HUES48 (cell line): ENCODE data around the gene MEX3D.

Source experiments
- H3K27ac ChIP-seq: one replicate; pipeline ENCODE4 v1.7.0; 2013; ENCODE audit warnings: low read depth, low read length, inconsistent platforms
- H3K27me3 ChIP-seq: 2 replicates; pipeline ENCODE4 v1.6.1; 2013; ENCODE audit warnings: mild to moderate bottlenecking, low read length; ENCODE audit not compliant: control insufficient read depth, insufficient read depth
- H3K36me3 ChIP-seq: 2 replicates; pipeline ENCODE4 v1.6.1; 2013; ENCODE audit warnings: low read length; ENCODE audit not compliant: control insufficient read depth, insufficient read depth
- H3K4me1 ChIP-seq: 2 replicates; pipeline ENCODE4 v1.6.1; 2013; ENCODE audit warnings: mild to moderate bottlenecking, low read length; ENCODE audit not compliant: control insufficient read depth, insufficient read depth
- H3K4me3 ChIP-seq: 2 replicates; pipeline ENCODE4 v1.5.1; 2013; ENCODE audit warnings: mild to moderate bottlenecking, low read depth, low read length
- H3K9ac ChIP-seq: 2 replicates; pipeline ENCODE4 v1.6.1; 2013; ENCODE audit warnings: mild to moderate bottlenecking, low read depth, low read length, moderate library complexity
- H3K9me3 ChIP-seq: 2 replicates; pipeline ENCODE4 v1.6.1; 2013; ENCODE audit warnings: low read length; ENCODE audit not compliant: control insufficient read depth, insufficient read depth

MEX3D gene

GRCh38 chr19:1512671-1513498, 55.2 kb downstream of the MEX3D start, which contains the start of gene ADAMTSL5:
Gene ADAMTSL5, minus strand, starts transcription at chr19:1513019. Its CDS starts 2,076 bp downstream, at chr19:1510943.
- Histone ChIP-seq H3K36me3 (no peaks in the 10 kb centered on the region), H3K9ac (no peak within 1 kb of the TSS), H3K4me1 (no peaks in the 10 kb centered on the region), H3K27me3 (peaks cover 15% of the 10 kb centered on the region), H3K9me3 (no peaks in the 10 kb centered on the region), H3K27ac (no peak within 1 kb of the TSS), H3K4me3 (peak within 1 kb of the TSS; percentile 48)

GRCh38 chr19:1511318-1512317, 56.5 kb downstream of the MEX3D start:
- H3K27me3 ChIP-seq, result peaks cover 15% of the 10 kb centered on the region
- H3K9me3 ChIP-seq, result no peaks in the 10 kb centered on the region
- H3K4me3 ChIP-seq, result no peak overlapping the region
- H3K4me1 ChIP-seq, result no peaks in the 10 kb centered on the region
- H3K27ac ChIP-seq, result no peak overlapping the region
- H3K9ac ChIP-seq, result no peak overlapping the region
- H3K36me3 ChIP-seq, result no peaks in the 10 kb centered on the region

GRCh38 chr19:1510807-1511206, 57.3 kb downstream of the MEX3D start:
- H3K4me1 ChIP-seq, result no peaks in the 10 kb centered on the region

GRCh38 chr19:1510442-1510806, 57.7 kb downstream of the MEX3D start:
- H3K4me1 ChIP-seq, result no peaks in the 10 kb centered on the region
- peaks cover 15% of the 10 kb centered on the region for H3K27me3 ChIP-seq
- no peaks in the 10 kb centered on the region for H3K36me3 ChIP-seq
- H3K27ac ChIP-seq, result no peak overlapping the region
- H3K4me3 ChIP-seq, result no peak overlapping the region
- no peak overlapping the region for H3K9ac ChIP-seq
- H3K9me3 ChIP-seq, result no peaks in the 10 kb centered on the region

More at GRCh38 chr19:1510807-1511206, 57.3 kb downstream of the MEX3D start:
- H3K36me3 ChIP-seq, result no peaks in the 10 kb centered on the region
- H3K27ac ChIP-seq, result no peak overlapping the region
- no peak overlapping the region for H3K9ac ChIP-seq
- peaks cover 15% of the 10 kb centered on the region for H3K27me3 ChIP-seq
- H3K4me3 ChIP-seq, result no peak overlapping the region
- H3K9me3 ChIP-seq, result no peaks in the 10 kb centered on the region

GRCh38 chr19:1509602-1510441, 58.3 kb downstream of the MEX3D start:
- H3K27ac ChIP-seq, result no peak overlapping the region
- peaks cover 12% of the 10 kb centered on the region for H3K27me3 ChIP-seq
- no peaks in the 10 kb centered on the region for H3K36me3 ChIP-seq
- no peaks in the 10 kb centered on the region for H3K4me1 ChIP-seq
- no peak overlapping the region for H3K4me3 ChIP-seq
- H3K9ac ChIP-seq, result no peak overlapping the region
- H3K9me3 ChIP-seq, result no peaks in the 10 kb centered on the region

GRCh38 chr19:1508507-1508856, 59.6 kb downstream of the MEX3D start:
- Histone ChIP-seq H3K4me3 (peak overlapping the region; percentile 56), H3K36me3 (no peaks in the 10 kb centered on the region), H3K9me3 (no peaks in the 10 kb centered on the region), H3K27me3 (peaks cover 19% of the 10 kb centered on the region), H3K27ac (no peak overlapping the region), H3K9ac (no peak overlapping the region), H3K4me1 (peaks cover 3% of the 10 kb centered on the region; the same call in 1 of the 2 replicates)

- Histone ChIP-seq H3K4me3 (peak overlapping the region; percentile 79), H3K27ac (peak overlapping the region; percentile 92), H3K36me3 (no peaks in the 10 kb centered on the region), H3K9ac (peak overlapping the region; percentile 65), H3K4me1 (peaks cover 3% of the 10 kb centered on the region; the same call in 1 of the 2 replicates), H3K27me3 (peaks cover 24% of the 10 kb centered on the region), H3K9me3 (no peaks in the 10 kb centered on the region)
These were observed 60.2 kb downstream of the MEX3D start for GRCh38 chr19:1507763-1508506.

- peaks cover 3% of the 10 kb centered on the region; the same call in 1 of the 2 replicates for H3K4me1 ChIP-seq
- no peaks in the 10 kb centered on the region for H3K9me3 ChIP-seq
- H3K27ac ChIP-seq, result peak overlapping the region; percentile 92
- H3K27me3 ChIP-seq, result peaks cover 28% of the 10 kb centered on the region
- H3K36me3 ChIP-seq, result no peaks in the 10 kb centered on the region
- no peak overlapping the region for H3K9ac ChIP-seq
- H3K4me3 ChIP-seq, result peak overlapping the region; percentile 79; the same call in 1 of the 2 replicates
These were observed 60.9 kb downstream of the MEX3D start for GRCh38 chr19:1507192-1507660.

GRCh38 chr19:1505991-1506881, 61.9 kb downstream of the MEX3D start:
- H3K27me3 ChIP-seq, result peaks cover 19% of the 10 kb centered on the region
- H3K4me1 ChIP-seq, result peaks cover 3% of the 10 kb centered on the region; the same call in 1 of the 2 replicates
- no peaks in the 10 kb centered on the region for H3K36me3 ChIP-seq
- no peak overlapping the region for H3K27ac ChIP-seq
- H3K9ac ChIP-seq, result no peak overlapping the region
- no peaks in the 10 kb centered on the region for H3K9me3 ChIP-seq
- no peak overlapping the region for H3K4me3 ChIP-seq
